GM19468 (cell line): ENCODE data around the gene NUP210L.
"Not testable (repeated sequence)": the region's sequence is repeated elsewhere in the genome, so short reads cannot be mapped to it uniquely, and the experiment has no call there.

Source experiments
- ATAC-seq: cut with Tn5 transposase; IDR thresholded peaks from one replicate; pipeline ENCODE4 v1.9.1; 2021; ENCODE audit warnings: mild to moderate bottlenecking, moderate library complexity, moderate number of reproducible peaks; ENCODE audit not compliant: unreplicated experiment; ENCODE audit errors: extremely low read depth

Gene NUP210L

GRCh38 chr1:154171223-154171583 is 16.3 kb upstream of the NUP210L start:
- ATAC-seq: no peak

- no peak for ATAC-seq
These were observed 15.8 kb upstream of the NUP210L start for GRCh38 chr1:154170547-154171222.

DNA sequence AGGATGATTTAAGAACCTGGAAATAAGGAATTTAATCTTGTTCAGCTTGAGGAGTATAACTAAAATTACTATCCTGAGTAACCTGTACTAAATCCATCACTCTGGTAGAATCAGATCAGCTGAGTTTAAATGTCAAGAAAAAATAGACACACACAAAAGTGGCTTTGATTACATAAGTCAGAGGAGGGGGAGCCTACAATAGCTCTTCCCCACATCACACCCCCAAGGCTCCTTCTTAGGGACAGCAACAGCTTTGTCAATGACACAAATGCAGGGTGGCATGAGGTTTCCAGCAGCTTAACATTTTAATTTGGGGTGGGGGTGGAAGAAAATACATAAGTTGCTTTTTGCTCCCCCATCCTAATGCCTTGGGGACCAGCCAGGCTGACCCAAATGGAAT is 12.6 kb upstream of the NUP210L start:
- ATAC-seq: no peak

DNA sequence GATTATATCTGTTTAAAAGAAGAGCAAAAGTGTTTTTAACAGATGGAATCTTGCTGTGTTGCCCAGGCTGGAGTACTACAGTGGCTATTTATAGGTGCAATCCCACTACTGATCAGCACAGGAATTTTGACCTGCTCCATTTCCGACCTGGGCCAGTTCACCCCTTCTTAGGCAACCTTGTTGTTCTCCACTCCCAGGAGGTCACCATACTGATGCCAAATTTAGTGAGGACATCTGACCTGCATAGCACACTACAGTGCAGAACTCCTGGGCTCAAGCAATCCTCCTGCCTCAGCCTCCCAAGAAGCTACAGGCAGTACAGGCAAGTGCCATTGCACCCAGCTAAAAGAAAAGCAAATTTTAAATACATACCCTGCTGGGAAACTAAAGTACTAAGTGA is 11.3 kb upstream of the NUP210L start:
- ATAC-seq: no peak

- no peak for ATAC-seq
These were observed 4.7 kb upstream of the NUP210L start for GRCh38 chr1:154159554-154159953.

DNA sequence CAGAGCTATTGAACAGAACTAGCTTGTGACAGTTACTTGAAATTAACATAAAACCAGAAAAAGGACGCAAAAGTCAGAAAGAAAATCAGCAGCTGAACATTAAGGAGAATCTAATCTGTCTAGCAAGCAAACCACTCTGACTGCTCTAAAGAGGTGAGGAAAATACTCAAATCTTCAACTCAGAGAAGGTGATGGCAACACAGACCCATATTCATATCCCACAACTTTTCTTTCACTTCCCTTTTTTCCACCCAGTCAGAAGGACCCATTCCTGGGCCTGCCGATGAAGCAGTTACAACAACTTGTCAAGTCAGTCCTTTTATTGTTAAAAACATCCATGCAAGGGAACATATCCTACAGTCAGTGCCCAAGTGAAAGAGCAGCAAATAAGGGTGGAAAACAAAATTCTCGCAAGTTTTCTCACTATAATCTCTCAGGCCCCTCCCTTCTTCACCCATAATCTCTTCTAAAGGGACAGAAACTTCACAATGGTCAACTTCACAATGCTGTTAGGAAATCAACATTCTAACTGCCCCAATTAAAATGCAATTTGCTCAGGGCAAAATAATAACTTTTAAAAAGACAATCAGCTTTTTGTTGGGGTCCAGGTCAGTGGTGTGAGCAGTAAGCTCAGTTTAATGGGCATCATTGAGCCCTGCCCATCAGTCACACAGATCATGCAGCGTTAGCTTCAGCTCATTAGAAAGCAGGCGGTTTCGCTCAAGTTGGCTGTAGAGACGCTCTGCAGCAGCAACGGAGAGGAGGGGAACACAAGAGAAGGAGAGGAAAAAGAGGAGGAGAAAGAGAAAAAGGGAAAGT is 3.6 kb upstream of the NUP210L start:
- ATAC-seq: no peak

GRCh38 chr1:154157520-154158306 is 2.8 kb upstream of the NUP210L start:
- ATAC-seq: no peak

DNA sequence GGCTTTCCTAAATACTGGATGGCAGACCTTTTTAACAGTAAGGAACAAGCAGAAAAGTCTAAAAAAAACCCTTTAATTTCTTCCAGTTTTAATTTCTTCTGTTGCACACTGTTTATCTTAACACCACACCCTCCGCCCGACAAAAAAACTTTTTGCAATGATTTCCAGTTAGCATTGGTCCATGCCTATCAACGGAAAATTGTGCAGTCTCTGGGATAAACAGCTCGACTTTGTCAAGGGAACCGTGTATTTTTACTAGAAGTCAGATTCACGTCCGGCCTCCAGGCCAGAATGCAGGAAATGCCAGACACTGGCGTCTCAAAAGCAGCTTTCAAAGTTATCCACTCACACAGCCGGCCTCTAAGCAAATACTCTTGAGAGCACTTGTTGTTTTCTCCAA is 378 bp upstream of the NUP210L start:
- ATAC-seq: no peak

GRCh38 chr1:154154053-154154452 is 820 bp downstream of the NUP210L start:
- no peak for ATAC-seq

DNA sequence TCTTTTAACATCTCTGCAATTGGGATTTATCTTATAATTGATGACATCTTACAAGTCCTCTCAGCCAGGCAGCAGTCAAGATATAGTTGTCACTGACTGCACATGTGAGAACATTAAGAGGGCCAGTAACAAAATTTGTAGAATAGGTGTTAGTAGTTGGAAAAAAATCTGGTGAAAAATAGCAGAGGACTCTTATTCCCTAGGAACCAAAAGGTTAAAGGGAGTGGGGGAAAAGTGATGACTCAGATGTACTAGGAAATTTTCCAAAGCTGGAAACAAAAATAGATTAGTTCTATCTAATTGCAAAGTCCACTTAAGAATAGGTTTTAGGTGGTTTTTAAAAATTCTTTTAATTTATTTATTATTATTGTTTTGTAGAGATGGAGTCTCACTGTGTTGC is 3.6 kb downstream of the NUP210L start:
- no peak for ATAC-seq

DNA sequence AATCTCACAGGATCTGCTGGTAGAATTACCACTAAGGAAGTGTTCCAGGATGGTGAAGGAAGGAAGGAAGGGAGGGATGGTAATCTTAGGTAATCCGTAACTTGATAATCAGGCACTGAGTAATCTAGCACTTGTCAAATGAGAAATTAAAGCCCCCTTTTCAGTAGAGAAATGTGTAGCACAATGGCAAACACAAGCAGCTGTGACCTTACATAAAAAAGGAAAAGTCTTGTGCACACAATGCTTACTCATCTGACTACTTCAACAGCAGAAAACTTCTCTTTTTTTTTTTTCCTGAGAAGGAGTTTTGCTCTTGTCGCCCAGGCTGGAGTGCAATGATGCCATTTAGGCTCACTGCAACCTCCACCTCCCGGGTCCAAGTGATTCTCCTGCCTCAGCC is 6.1 kb downstream of the NUP210L start:
- no peak for ATAC-seq

- not testable (repeated sequence) for ATAC-seq
These were observed 7.4 kb downstream of the NUP210L start for GRCh38 chr1:154147505-154147904.

DNA sequence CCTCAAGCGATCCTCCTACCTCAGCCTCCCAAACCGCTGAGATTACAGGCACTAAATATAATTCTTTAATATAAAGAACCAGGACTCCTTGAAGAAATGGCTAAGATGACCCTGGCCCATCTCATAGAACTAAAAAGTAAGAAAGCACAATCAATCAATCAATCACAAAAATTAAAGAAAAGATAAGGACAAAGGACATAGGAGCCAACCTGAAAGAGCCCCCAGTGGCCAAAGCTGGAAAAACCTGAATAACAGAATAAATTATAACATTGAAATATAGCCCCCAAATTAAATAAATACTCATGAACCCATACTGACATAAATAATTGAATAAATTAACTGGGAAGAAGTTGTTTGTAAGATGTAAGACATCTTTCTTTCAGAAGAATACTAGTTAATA is 8.9 kb downstream of the NUP210L start:
- ATAC-seq: no peak

DNA sequence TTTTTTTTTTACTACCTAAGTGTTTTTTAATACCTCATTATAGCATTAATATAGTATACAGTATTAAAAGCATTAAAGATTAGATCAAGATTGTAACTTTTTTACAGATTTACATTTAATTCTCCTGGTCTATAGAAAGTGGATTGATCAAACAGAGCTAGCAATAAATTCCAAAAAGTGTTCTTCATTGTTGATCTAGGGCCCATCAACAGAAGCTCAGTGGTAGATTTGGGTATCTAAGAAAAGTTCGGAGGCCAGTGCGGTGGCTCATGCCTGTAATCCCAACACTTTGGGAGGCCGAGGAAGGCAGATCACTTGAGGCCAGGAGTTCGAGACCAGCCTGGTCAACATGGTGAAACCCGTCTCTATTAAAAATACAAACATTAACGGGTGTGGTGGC is 12.5 kb downstream of the NUP210L start:
- ATAC-seq: no peak

DNA sequence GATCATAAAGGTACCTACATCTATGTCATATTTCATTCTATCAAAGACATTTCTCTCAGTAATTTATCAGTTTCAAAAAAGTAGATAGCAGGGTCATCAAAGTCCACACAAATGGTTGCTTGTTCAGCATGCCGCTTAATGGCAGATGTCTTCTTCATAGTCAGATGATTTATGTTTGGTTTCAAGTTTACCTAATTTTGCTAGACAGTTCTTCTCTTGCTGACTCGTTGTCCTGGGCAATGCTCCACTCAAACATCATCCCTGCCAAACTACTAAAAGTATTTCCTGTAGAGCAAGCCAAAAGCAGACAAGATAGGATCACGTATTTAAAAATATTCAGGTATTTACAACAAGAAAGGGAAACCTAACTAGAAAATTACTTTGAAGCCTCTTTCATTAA is 13.6 kb downstream of the NUP210L start:
- no peak for ATAC-seq

DNA sequence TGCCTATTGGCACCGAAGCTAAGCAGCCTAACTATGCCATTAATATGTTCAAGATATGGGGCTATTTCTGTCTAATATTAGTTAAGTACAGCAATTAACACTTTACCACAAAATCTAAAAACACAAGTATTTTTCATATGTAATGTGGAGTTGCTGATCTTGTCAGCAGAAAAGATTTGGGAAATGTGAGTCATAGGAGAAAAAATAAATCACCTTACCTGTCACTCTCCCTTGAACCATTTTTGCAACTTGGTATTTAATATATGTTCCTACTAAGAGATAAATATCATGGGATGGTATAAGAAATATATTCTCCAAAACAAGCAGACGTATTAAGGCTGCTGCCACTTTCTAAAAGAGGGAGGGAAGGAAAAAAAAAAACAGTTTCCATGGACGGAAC is 17.0 kb downstream of the NUP210L start:
- ATAC-seq: no peak

DNA sequence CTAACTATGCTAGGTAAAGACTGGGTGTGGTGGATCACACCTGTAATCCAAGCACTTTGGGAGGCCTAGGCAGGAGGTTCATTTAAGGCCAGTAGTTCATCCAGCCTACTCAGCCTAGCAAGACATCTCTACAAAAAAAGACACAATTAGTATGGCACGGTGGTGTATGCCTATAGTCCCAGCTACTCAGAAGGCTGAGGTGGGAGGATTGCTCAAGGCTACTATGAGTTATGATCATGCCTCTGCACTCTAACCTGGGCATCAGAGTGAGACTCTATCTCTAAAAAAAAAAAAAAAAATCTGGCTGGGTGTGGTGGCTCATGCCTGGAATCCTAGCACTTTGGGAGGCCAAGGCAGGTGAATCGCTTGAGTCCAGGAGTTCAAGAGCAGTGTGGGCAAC is 21.6 kb downstream of the NUP210L start:
- ATAC-seq: no peak

DNA sequence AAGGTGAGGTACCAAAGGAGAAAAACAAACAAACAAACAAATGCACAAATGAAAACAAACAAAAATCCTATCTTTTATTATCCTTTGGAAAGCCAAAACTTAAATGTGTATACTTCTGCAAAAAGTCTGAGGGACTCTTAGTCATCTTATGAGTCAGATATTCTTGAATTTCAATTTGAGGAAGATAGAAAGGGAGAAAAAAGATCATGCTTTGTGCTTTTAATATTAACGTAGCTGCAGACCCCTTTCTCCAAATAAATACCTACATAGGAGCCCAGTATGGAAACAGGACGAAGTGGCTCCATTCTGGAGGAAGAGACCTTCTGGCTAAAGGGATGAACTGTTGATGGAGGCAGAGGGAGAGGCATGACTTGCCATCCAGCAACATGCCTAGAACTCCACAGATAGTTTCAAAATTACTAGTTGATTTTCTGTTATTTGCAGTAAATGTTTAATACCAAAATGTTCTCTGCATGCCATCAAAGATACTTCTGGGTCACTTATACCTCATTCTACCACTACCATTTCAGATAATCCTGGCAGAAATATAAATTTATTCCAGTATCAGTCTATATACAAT is 25.4 kb downstream of the NUP210L start:
- no peak for ATAC-seq

DNA sequence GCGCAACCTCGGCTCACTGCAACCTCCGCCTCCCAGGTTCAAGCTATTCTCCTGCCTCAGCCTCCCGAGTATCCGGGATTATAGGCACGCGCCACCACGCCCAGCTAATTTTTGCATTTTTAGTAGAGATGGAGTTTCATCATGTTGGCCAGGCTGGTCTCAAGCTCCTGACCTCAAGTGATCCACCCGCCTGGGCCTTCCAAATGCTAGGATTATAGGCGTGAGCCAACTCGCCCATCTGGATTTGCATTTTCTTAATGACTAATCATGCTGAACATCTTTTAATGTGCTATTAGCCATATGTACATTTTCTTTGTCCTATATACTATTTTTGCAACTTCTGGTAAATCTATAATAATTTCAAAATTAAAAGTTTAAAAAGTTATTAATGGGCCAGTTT is 31.7 kb downstream of the NUP210L start:
- not testable (repeated sequence) for ATAC-seq

- no peak for ATAC-seq
These were observed 37.2 kb downstream of the NUP210L start for GRCh38 chr1:154117642-154118041.

- no peak for ATAC-seq
These were observed 39.7 kb downstream of the NUP210L start for GRCh38 chr1:154115180-154115579.
